Measurements from ENCODE around the gene PPP1R7.

Gene PPP1R7

GRCh38 chr2:241197947-241198346 lies 47.7 kb downstream of the PPP1R7 start:
- DNase-seq = no peak

DNA sequence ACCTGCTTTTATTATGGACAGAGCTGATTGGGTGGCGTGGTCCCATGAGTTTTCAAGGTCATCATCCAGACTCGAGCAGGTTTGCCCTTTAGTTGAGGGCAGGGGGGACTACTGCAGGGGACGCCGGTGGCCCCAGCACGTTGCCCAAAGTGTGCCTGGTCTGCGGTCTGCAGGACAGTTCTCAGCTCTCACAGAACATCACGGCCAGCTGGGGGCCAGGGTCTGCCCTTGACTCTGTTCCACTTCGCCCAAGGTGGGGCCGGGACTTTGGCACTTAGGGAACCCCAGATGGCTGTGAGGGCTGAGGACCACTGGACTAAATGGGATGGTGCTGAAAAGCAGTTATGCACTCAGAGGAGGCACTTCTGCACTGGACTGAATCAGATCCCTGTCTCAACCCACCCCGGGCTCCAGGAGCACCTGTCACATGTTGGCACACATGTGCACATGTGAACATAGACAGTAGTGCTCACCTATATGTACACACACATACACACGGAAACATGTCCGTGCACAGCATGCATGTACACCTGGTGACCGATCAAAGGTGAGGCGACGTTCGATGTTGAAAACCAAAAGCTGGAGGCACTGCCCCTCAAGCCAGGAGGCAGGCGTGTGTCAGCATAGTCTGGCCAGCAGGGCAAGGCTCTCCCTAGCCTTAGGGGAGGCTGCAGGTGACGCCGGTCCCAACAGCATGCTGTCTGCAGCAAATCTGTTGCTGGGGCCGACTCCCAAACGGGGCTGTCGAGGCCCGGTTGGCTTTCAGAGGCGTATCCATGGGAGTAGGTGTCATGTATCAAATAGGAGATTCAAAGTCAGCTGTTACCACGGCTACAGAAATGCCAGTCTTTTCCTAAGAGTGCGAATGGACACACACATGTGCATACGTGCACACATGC lies 48.4 kb downstream of the PPP1R7 start:
- no peak for DNase-seq

DNA sequence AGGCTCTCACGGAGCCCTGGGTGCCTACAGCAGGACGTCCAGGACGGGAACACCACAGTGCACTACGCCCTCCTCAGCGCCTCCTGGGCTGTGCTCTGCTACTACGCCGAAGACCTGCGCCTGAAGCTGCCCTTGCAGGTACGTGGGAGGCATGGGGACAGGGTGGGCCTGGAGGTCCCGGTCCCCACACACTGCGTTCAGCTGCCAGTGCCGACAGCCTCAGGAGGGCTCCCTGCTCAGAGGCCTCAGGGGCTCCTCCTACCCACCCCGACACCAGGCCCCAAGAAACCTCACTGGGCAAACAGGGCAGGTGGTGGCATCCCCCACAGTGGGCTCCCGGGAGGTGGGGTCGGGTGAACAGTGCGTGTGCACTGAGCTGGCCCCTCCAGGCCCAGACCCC lies 49.0 kb downstream of the PPP1R7 start:
- no peak for DNase-seq

GRCh38 chr2:241199897-241200821 lies 49.9 kb downstream of the PPP1R7 start:
- DNase-seq = no peak

DNA sequence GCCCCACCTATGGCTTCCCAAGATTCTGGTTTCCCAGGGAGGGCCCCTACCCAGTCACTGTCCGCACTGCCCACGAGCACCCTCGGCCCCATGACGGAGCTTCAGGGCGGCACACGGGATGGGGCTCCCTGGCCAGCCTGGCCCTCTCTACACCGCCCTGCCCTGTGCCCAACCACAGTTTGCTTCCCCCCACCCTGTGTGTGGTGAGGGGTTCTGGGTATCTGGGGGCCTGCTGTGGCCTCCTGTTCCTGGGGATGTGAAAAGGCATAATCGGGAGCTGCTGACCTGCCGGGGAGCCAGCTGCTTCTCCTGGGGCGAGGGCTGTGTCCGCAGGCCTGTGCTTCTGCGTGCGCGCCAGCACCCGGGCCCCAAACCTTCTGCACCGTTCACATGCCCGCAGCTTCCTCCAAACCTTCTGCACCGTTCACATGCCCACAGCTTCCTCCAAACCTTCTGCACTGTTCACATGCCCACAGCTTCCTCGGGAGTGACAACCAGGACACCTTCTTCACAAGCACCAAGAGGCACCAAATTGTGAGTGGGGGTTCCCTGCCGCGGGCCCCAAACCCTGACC lies 50.6 kb downstream of the PPP1R7 start:
- DNase-seq = peak in 1 of 2 donors; percentile 42

- DNase-seq = no peak
Measured at GRCh38 chr2:241201445-241202267, 51.4 kb downstream of the PPP1R7 start.

DNA sequence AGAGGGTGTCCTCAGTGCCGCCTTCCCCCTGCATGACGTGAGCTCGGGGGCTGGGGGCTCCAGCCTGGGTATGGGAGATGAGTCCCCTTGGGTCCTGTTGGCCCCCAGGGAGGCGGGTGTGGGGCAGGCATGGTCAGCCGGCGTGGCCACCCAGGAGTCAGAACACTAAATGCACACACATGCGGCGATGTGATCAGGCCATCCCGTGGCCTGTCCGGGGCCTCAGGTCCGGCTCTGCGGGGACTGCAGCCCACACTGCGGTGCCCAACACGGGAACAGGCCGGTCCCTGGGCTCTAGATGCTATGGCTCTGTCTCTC lies 52.0 kb downstream of the PPP1R7 start:
- DNase-seq = no peak

DNA sequence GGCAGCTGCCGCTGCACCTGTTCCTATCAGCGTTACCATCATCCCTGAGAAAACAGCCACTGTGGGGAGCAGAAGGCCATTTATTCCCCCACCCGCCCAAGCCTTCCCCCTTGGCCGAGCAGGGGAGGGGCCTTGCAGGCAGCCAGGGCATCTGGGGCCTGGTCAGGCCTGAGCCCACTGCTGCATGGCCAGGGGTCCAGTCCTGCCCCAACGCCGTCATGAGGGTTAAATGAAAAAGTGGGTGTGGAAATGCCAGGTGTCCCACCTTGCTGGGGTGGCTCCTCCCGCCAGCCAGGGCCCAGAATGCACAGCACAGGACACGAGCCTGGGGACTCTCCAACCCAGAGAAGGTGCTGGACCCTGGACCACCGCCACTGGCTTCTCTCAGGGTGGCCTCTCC lies 52.4 kb downstream of the PPP1R7 start:
- DNase-seq = no peak

DNA sequence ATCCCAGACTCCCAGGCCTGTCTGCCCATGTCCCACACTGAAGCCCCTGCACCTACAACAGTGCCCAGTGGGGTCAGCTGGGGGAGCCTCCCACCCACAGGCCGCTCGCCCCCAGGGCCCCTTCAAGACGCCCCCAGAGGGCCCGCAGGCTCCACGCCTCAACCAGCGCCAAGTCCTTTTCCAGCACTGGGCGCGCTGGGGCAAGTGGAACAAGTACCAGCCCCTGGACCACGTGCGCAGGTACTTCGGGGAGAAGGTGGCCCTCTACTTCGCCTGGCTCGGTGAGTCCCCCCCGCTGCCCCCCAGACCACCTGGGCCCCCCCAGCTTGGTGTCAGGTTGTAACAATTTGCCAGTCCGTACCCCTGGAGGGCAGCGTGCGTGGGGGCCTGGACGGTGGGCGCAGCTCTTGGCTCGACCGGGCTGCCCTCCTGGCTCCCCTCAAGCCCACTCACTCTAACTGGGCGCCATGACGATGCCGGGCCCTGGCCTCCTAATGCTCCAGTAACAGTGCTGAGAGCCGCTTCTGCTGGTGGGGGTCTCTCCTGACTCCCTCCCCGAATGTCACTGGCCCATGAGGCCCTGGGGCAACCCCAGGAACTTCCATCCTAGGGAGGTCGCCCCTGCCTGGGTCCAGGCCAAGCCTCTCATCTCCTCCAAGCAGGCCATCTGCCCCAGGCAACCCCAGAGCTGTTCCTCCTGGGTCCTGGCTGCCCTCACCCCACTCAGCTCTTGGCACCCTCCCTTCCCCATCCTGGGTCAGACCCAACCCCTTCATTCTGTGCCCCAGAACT lies 53.1 kb downstream of the PPP1R7 start:
- no peak for DNase-seq

DNA sequence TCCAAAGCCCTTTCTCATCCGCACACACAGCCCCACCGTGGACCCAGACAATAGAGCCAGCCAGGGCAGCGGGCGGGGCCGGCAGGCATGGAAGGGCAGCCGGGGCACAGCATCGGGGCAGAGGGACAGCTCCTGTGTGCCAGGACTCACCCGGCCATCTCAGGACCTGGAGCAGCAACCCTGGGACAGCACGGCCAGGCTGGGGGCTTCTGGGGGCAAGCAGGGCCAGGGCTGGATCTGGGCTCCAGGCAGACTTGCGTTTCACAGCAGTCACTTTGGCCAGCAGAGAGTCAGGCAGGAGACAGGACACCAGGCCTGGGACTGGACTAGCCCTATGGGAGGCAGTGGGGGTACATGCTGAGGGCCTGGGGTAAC lies 53.7 kb downstream of the PPP1R7 start:
- no peak for DNase-seq

DNA sequence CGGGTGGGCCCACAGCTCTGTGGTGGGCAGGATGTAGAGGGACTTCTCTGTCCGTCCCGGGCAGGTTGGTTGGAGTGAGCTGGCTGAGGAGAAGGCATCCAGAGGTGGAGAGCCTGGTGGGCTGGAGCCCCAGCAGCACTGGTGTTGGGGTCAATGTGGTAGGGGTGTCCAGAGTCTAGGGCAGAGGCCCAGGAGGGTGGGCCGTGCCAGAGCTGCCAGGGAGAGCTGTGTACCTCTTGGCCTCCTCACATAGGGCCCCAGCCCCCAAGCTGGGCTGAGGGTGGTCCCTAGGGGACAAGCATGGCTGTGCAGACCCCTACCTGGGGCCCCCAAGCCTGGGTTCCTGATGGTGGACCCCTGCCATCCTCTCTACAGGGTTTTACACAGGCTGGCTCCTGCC lies 54.2 kb downstream of the PPP1R7 start:
- no peak for DNase-seq

DNA sequence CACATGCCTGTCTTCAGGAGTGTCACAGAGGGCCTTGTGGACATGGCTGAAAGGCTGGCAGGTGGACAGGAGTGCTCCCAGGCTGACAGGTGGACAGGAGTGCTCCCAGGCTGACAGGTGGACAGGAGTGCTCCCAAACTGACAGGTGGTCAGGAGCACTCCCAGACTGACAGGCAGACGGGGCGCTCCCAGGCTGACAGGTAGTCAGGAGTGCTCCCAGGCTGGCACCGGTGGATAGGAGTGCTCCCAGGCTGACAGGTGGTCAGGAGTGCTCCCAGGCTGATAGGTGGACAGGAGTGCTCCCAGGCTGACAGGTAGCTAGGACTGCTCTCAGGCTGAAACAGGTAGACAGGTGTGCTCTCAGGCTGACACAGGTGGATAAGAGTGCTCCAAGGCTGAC lies 54.8 kb downstream of the PPP1R7 start:
- DNase-seq = no peak

DNA sequence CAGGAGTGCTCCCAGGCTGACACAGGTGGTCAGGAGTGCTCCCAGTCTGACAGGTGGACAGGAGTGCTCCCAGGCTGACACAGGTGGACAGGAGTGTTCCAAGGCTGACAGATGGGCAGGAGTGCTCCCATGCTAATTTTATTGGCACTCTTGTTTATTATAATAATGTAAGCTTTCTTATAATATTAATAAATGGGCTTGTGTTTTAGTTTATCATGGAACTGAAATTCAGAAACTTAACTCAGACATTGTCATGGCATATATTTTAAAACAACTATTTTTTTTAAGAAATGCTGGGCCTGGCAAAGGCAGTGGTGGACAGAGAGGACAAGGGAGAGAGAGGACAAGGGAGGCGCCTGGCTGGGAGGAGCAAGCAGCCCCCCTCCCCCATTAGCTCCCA lies 56.9 kb downstream of the PPP1R7 start:
- no peak for DNase-seq

DNA sequence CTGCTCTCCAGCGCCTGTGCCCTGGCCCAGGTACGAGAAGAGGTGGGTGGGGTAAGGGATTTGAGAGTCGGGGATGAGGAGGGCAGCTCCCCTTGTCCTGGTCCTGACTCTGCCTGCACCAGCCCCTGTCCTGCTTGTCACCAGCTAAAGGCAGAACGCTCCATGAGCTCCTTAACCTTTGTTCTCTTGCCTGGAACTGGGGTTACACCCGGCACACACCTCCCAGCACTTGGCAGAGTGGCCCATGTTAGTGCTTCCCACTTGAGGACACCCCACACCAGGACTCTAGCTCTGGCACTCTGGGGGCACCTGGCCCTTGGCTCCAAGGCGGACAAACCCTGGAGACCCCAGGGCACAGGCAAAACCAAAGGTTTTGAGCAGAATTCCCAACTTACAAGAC lies 57.4 kb downstream of the PPP1R7 start:
- no peak for DNase-seq

DNA sequence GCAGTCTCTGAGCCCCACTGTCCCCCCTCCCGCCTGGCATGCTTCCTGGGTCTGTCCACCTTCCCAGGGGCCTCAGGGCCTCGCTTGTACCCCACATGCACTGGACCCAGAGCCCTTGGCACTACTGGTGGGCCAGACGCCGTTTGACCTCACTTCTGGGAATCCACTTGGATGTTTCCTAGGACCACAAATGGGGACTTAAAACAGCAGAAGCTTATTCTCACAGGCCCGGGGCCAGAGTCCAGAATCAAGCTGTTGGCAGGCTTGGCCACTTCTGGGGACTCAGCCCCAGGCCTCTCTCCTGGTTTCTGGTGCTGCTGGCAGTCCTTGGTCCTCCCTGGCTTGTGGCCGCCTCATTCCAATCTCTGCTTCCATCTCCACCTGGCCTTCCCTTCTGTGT lies 57.8 kb downstream of the PPP1R7 start:
- no peak for DNase-seq

DNA sequence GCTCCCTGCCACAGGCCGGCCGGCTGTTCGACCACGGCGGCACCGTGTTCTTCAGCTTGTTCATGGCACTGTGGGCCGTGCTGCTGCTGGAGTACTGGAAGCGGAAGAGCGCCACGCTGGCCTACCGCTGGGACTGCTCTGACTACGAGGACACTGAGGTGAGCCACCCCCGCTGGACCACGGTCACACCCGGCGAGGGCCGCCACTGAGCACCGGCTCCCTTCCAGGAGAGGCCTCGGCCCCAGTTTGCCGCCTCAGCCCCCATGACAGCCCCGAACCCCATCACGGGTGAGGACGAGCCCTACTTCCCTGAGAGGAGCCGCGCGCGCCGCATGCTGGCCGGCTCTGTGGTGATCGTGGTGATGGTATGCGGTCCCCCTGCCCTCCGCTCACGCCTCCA lies 59.0 kb downstream of the PPP1R7 start:
- no peak for DNase-seq

- no peak for DNase-seq
Measured at GRCh38 chr2:241211276-241211675, 61.0 kb downstream of the PPP1R7 start.

GRCh38 chr2:241213041-241213440 lies 62.8 kb downstream of the PPP1R7 start:
- DNase-seq = no peak

GRCh38 chr2:241213567-241213966 lies 63.3 kb downstream of the PPP1R7 start:
- DNase-seq = no peak

GRCh38 chr2:241214209-241214608 lies 63.9 kb downstream of the PPP1R7 start:
- DNase-seq = no peak

DNA sequence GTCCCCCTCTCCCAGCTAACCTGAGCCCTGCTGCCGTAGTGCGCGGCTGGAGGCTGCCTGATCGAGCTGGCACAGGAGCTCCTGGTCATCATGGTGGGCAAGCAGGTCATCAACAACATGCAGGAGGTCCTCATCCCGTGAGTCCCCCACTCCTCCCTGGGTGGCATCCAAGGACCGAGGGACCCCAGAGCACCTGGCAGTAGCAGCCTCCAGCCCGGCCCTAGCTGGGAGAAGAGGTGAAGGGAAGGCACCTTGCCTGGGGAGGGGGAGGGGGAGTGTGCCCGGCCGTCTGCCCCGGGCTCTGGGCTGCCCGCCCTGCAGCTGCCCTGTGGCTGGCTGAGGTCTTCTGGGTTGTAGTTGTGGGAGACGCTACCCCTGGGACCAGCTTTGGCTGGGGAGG lies 64.5 kb downstream of the PPP1R7 start:
- no peak for DNase-seq

GRCh38 chr2:241215421-241215820 lies 65.2 kb downstream of the PPP1R7 start:
- no peak for DNase-seq

Data from inflammatory macrophage (primary cell).